BLaER1 (cell line): Measurements from ENCODE around the gene TAS2R19.
"Not testable (repeated sequence)": the region's sequence is repeated elsewhere in the genome, so short reads cannot be mapped to it uniquely, and the experiment has no call there.

ENCODE experiments used
- H3K27ac ChIP-seq: shearing (Covaris generic); formaldehyde crosslinking; 2 replicates; pipeline ENCODE4 v1.8.1; 2022
- H3K27me3 ChIP-seq: shearing (Covaris generic); formaldehyde crosslinking; 2 replicates; pipeline ENCODE4 v1.8.1; 2022
- H3K36me3 ChIP-seq: shearing (Covaris generic); formaldehyde crosslinking; 2 replicates; pipeline ENCODE4 v1.8.1; 2022
- H3K4me1 ChIP-seq: shearing (Covaris generic); formaldehyde crosslinking; 2 replicates; pipeline ENCODE4 v1.8.1; 2022
- H3K4me2 ChIP-seq: shearing (Covaris generic); formaldehyde crosslinking; 2 replicates; pipeline ENCODE4 v1.8.1; 2022
- H3K4me3 ChIP-seq: shearing (Covaris generic); formaldehyde crosslinking; 2 replicates; pipeline ENCODE4 v1.8.1; 2022
- H3K9ac ChIP-seq: shearing (Covaris generic); formaldehyde crosslinking; 2 replicates; pipeline ENCODE4 v1.8.1; 2022
- H3K9me3 ChIP-seq: shearing (Covaris generic); formaldehyde crosslinking; 2 replicates; pipeline ENCODE4 v1.8.1; 2022
- H4K20me1 ChIP-seq: shearing (Covaris generic); formaldehyde crosslinking; 2 replicates; pipeline ENCODE4 v1.8.1; 2022
- Cebpa-rat ChIP-seq: shearing (Covaris generic); IDR thresholded peaks from 2 replicates; pipeline ENCODE4 v1.8.1; 2022

The TAS2R19 gene

GRCh38 chr12:11022520-11022919 is at the start of gene TAS2R19:
TSS of gene TAS2R19 (minus strand) at chr12:11022620. CDS start at chr12:11022571, 49 bp downstream.
- no peak within 1 kb of the TSS for H3K4me3 ChIP-seq
- peaks cover 16% of the 10 kb centered on the region for H3K36me3 ChIP-seq
- no peak within 1 kb of the TSS for H3K27ac ChIP-seq
- H4K20me1 ChIP-seq, result no peaks in the 10 kb centered on the region
- H3K9me3 ChIP-seq, result peaks cover 15% of the 10 kb centered on the region
- peaks cover 12% of the 10 kb centered on the region for H3K4me1 ChIP-seq
- H3K9ac ChIP-seq, result no peak within 1 kb of the TSS
- H3K27me3 ChIP-seq, result no peaks in the 10 kb centered on the region
- TF ChIP-seq Cebpa-rat, result no peak
- H3K4me2 ChIP-seq, result no peak within 1 kb of the TSS

- H4K20me1 ChIP-seq, result no peaks in the 10 kb centered on the region; the same call in 1 of the 2 replicates
- no peak overlapping the region for H3K27ac ChIP-seq
These were observed 49.0 kb upstream of the TAS2R19 start for GRCh38 chr12:11071414-11071813.

GRCh38 chr12:11070999-11071398 is 48.6 kb upstream of the TAS2R19 start:
- Histone ChIP-seq H3K27ac (no peak overlapping the region), H3K4me2 (no peak overlapping the region), H3K27me3 (no peaks in the 10 kb centered on the region), H3K36me3 (peaks cover 6% of the 10 kb centered on the region; the same call in 1 of the 2 replicates), H3K9me3 (no peaks in the 10 kb centered on the region), H4K20me1 (no peaks in the 10 kb centered on the region; the same call in 1 of the 2 replicates), H3K9ac (no peak overlapping the region), H3K4me1 (peaks cover 6% of the 10 kb centered on the region; the same call in 1 of the 2 replicates), H3K4me3 (no peak overlapping the region)
- no peak for TF ChIP-seq Cebpa-rat

More at GRCh38 chr12:11071414-11071813, 49.0 kb upstream of the TAS2R19 start:
- no peak overlapping the region for H3K4me3 ChIP-seq
- H3K4me2 ChIP-seq, result no peak overlapping the region
- no peak for TF ChIP-seq Cebpa-rat
- no peak overlapping the region for H3K9ac ChIP-seq
- peaks cover 6% of the 10 kb centered on the region; the same call in 1 of the 2 replicates for H3K36me3 ChIP-seq
- H3K4me1 ChIP-seq, result peaks cover 6% of the 10 kb centered on the region; the same call in 1 of the 2 replicates
- H3K27me3 ChIP-seq, result no peaks in the 10 kb centered on the region
- no peaks in the 10 kb centered on the region for H3K9me3 ChIP-seq

- Histone ChIP-seq H4K20me1 (no peaks in the 10 kb centered on the region), H3K4me2 (no peak overlapping the region), H3K9me3 (no peaks in the 10 kb centered on the region), H3K27me3 (no peaks in the 10 kb centered on the region), H3K4me1 (peaks cover 6% of the 10 kb centered on the region; the same call in 1 of the 2 replicates), H3K36me3 (peaks cover 6% of the 10 kb centered on the region; the same call in 1 of the 2 replicates), H3K4me3 (no peak overlapping the region), H3K9ac (no peak overlapping the region), H3K27ac (no peak overlapping the region)
- no peak for TF ChIP-seq Cebpa-rat
These were observed 47.5 kb upstream of the TAS2R19 start for GRCh38 chr12:11069854-11070365.

GRCh38 chr12:11067514-11067913 is 45.1 kb upstream of the TAS2R19 start:
- H3K9me3 ChIP-seq, result no peaks in the 10 kb centered on the region
- TF ChIP-seq Cebpa-rat, result no peak
- peaks cover 6% of the 10 kb centered on the region; the same call in 1 of the 2 replicates for H3K36me3 ChIP-seq
- no peak overlapping the region for H3K9ac ChIP-seq
- no peak overlapping the region for H3K27ac ChIP-seq
- H3K4me1 ChIP-seq, result no peaks in the 10 kb centered on the region
- H3K4me3 ChIP-seq, result no peak overlapping the region
- H4K20me1 ChIP-seq, result no peaks in the 10 kb centered on the region
- no peak overlapping the region for H3K4me2 ChIP-seq
- no peaks in the 10 kb centered on the region for H3K27me3 ChIP-seq

GRCh38 chr12:11062194-11062593 is 39.8 kb upstream of the TAS2R19 start, which contains the start of gene TAS2R46:
TSS of gene TAS2R46 (minus strand) at chr12:11062294. CDS start at chr12:11062294, 0 bp downstream.
- H3K4me3 ChIP-seq, H3K4me2 ChIP-seq, H3K4me1 ChIP-seq, H3K27ac ChIP-seq, H3K9ac ChIP-seq, H3K9me3 ChIP-seq, H3K27me3 ChIP-seq, H3K36me3 ChIP-seq, H4K20me1 ChIP-seq: not testable (repeated sequence)

GRCh38 chr12:11059784-11060183 is 37.4 kb upstream of the TAS2R19 start:
- peaks cover 4% of the 10 kb centered on the region for H3K36me3 ChIP-seq

GRCh38 chr12:11059041-11059440 is 36.6 kb upstream of the TAS2R19 start:
- no peak overlapping the region for H3K27ac ChIP-seq
- no peak for TF ChIP-seq Cebpa-rat
- H3K9me3 ChIP-seq, result no peaks in the 10 kb centered on the region
- H4K20me1 ChIP-seq, result 0 out of 2 replicates have a peak, but pooled peaks cover 7% of the 10 kb centered on the region
- no peak overlapping the region for H3K4me3 ChIP-seq
- H3K9ac ChIP-seq, result no peak overlapping the region
- no peaks in the 10 kb centered on the region for H3K4me1 ChIP-seq
- H3K36me3 ChIP-seq, result peaks cover 4% of the 10 kb centered on the region
- no peak overlapping the region for H3K4me2 ChIP-seq
- H3K27me3 ChIP-seq, result no peaks in the 10 kb centered on the region

More at GRCh38 chr12:11059784-11060183, 37.4 kb upstream of the TAS2R19 start:
- H3K4me2 ChIP-seq, result no peak overlapping the region
- 0 out of 2 replicates have a peak, but pooled peaks cover 7% of the 10 kb centered on the region for H4K20me1 ChIP-seq
- no peaks in the 10 kb centered on the region for H3K27me3 ChIP-seq
- TF ChIP-seq Cebpa-rat, result no peak
- no peak overlapping the region for H3K9ac ChIP-seq
- H3K4me1 ChIP-seq, result no peaks in the 10 kb centered on the region
- no peaks in the 10 kb centered on the region for H3K9me3 ChIP-seq
- no peak overlapping the region for H3K4me3 ChIP-seq
- H3K27ac ChIP-seq, result no peak overlapping the region

GRCh38 chr12:11055306-11055705 is 32.9 kb upstream of the TAS2R19 start:
- Histone ChIP-seq H3K27ac (no peak overlapping the region), H3K4me1 (no peaks in the 10 kb centered on the region), H3K36me3 (peaks cover 12% of the 10 kb centered on the region), H3K9ac (no peak overlapping the region), H3K9me3 (peaks cover 19% of the 10 kb centered on the region), H4K20me1 (no peaks in the 10 kb centered on the region), H3K27me3 (no peaks in the 10 kb centered on the region), H3K4me2 (no peak overlapping the region), H3K4me3 (no peak overlapping the region)
- TF ChIP-seq Cebpa-rat, result no peak

GRCh38 chr12:11049806-11050531 is 27.5 kb upstream of the TAS2R19 start:
- not testable (repeated sequence) for H3K4me3 ChIP-seq, H3K4me2 ChIP-seq, H3K9ac ChIP-seq, H3K27ac ChIP-seq, H3K27me3 ChIP-seq, H3K4me1 ChIP-seq, H4K20me1 ChIP-seq
- Histone ChIP-seq H3K9me3 (peaks cover 25% of the 10 kb centered on the region), H3K36me3 (peaks cover 27% of the 10 kb centered on the region)

- H3K9me3 ChIP-seq, H4K20me1 ChIP-seq, H3K27me3 ChIP-seq, H3K4me1 ChIP-seq, H3K4me3 ChIP-seq, H3K27ac ChIP-seq, H3K4me2 ChIP-seq, H3K9ac ChIP-seq: not testable (repeated sequence)
- H3K36me3 ChIP-seq, result peaks cover 30% of the 10 kb centered on the region
These were observed 18.9 kb upstream of the TAS2R19 start for GRCh38 chr12:11041366-11041765.
